Islet of Langerhans (tissue), 1 donor: Measurements from ENCODE around the gene APAF1.
"Not testable (repeated sequence)": the region's sequence is repeated elsewhere in the genome, so short reads cannot be mapped to it uniquely, and the experiment has no call there.

Experiments used
- FAIRE-seq: peaks from one replicate; lab custom pipeline; 2011; peaks lifted over from hg19 to GRCh38; lab: Jason Lieb, UNC

APAF1 gene

GRCh38 chr12:98644712-98645571 lies at the start of gene APAF1, which contains the start of gene IKBIP:
APAF1 (plus strand) TSS chr12:98645290; CDS start chr12:98648360, 3,070 bp downstream.
IKBIP (minus strand) TSS chr12:98644788; CDS start chr12:98644701, 87 bp downstream.
- no peak for FAIRE-seq

- not testable (repeated sequence) for FAIRE-seq
These were observed 47.8 kb upstream of the APAF1 start for GRCh38 chr12:98597313-98597712.

- no peak for FAIRE-seq
These were observed 43.2 kb upstream of the APAF1 start for GRCh38 chr12:98601924-98602323.

- FAIRE-seq = no peak
These were observed 38.6 kb upstream of the APAF1 start for GRCh38 chr12:98606359-98606988.

- FAIRE-seq = no peak
These were observed 34.5 kb upstream of the APAF1 start for GRCh38 chr12:98610596-98610995.

GRCh38 chr12:98612696-98613334 lies 32.3 kb upstream of the APAF1 start:
- FAIRE-seq = no peak

- FAIRE-seq = no peak
These were observed 26.1 kb upstream of the APAF1 start for GRCh38 chr12:98618952-98619351.

- FAIRE-seq = no peak
These were observed 9.3 kb upstream of the APAF1 start for GRCh38 chr12:98635657-98636323.

- no peak for FAIRE-seq
These were observed 8.0 kb upstream of the APAF1 start for GRCh38 chr12:98637068-98637467.

GRCh38 chr12:98638009-98638408 lies 7.1 kb upstream of the APAF1 start:
- FAIRE-seq = no peak

GRCh38 chr12:98639491-98639890 lies 5.6 kb upstream of the APAF1 start:
- FAIRE-seq = no peak

- FAIRE-seq = not testable (repeated sequence)
These were observed 2.3 kb upstream of the APAF1 start for GRCh38 chr12:98642801-98643200.

- no peak for FAIRE-seq
These were observed 718 bp upstream of the APAF1 start for GRCh38 chr12:98644433-98644711.

- no peak for FAIRE-seq
These were observed 530 bp downstream of the APAF1 start for GRCh38 chr12:98645572-98646067.

- FAIRE-seq = no peak
These were observed 1.4 kb downstream of the APAF1 start for GRCh38 chr12:98646294-98647090.

GRCh38 chr12:98651328-98651727 lies 6.2 kb downstream of the APAF1 start:
- FAIRE-seq = peak; percentile 36

- FAIRE-seq = peak; percentile 98
These were observed 8.9 kb downstream of the APAF1 start for GRCh38 chr12:98653866-98654493.

GRCh38 chr12:98656289-98657101 lies 11.4 kb downstream of the APAF1 start:
- no peak for FAIRE-seq

- no peak for FAIRE-seq
These were observed 15.4 kb downstream of the APAF1 start for GRCh38 chr12:98660521-98660920.

GRCh38 chr12:98669751-98670150 lies 24.7 kb downstream of the APAF1 start:
- no peak for FAIRE-seq
